Right renal pelvis (tissue), 4 donors: ENCODE data around the gene XKR3. TPM values are rescaled to one million over a fixed set of nuclear protein-coding genes. Genes with fewer than 3 reads are reported as not detected.
"Not testable (repeated sequence)": the region's sequence is repeated elsewhere in the genome, so short reads cannot be mapped to it uniquely, and the experiment has no call there.

Experiments
- DNase-seq, 4 donors: peaks; one replicate each; pipeline ENCODE4 v3.0.0-alpha.2; 2013; ENCODE audit warnings: low read depth in 4 of 4, low spot score in 3 of 4, missing footprints in 1 of 4
- polyA plus RNA-seq, 4 donors: library from polyadenylated mRNA; unstranded; fragments of 120-200 nt; gene quantifications; one replicate each; pipeline ENCODE4 v1.2.1, GENCODE V29; 2013; ENCODE audit not compliant: insufficient read length in 4 of 4

Gene XKR3
- polyA plus RNA-seq, 4 donors: not detected

- DNase-seq: no peak
Observed at GRCh38 chr22:16807109-16807508, 18.1 kb downstream of the XKR3 start.

- no peak for DNase-seq
Observed at GRCh38 chr22:16806401-16806800, 18.8 kb downstream of the XKR3 start.

GRCh38 chr22:16804882-16805281 lies 20.3 kb downstream of the XKR3 start:
- no peak for DNase-seq

GRCh38 chr22:16803255-16803917 lies 21.8 kb downstream of the XKR3 start:
- DNase-seq: no peak

- no peak for DNase-seq
Observed at GRCh38 chr22:16801571-16801970, 23.6 kb downstream of the XKR3 start.

- no peak for DNase-seq
Observed at GRCh38 chr22:16801088-16801487, 24.1 kb downstream of the XKR3 start.

GRCh38 chr22:16800358-16800757 lies 24.9 kb downstream of the XKR3 start:
- DNase-seq: no peak

- DNase-seq: not testable (repeated sequence)
Observed at GRCh38 chr22:16795504-16795903, 29.7 kb downstream of the XKR3 start.

GRCh38 chr22:16793831-16794230 lies 31.4 kb downstream of the XKR3 start:
- no peak for DNase-seq

- DNase-seq: no peak
Observed at GRCh38 chr22:16789860-16790493, 35.2 kb downstream of the XKR3 start.

- no peak for DNase-seq
Observed at GRCh38 chr22:16783930-16784354, 41.3 kb downstream of the XKR3 start.

GRCh38 chr22:16783453-16783852 lies 41.8 kb downstream of the XKR3 start:
- DNase-seq: no peak

GRCh38 chr22:16781764-16782329 lies 43.4 kb downstream of the XKR3 start:
- DNase-seq: no peak

- DNase-seq: no peak
Observed at GRCh38 chr22:16781074-16781763, 44.0 kb downstream of the XKR3 start.

GRCh38 chr22:16777284-16777924 lies 47.8 kb downstream of the XKR3 start:
- DNase-seq: no peak

GRCh38 chr22:16776080-16776479 lies 49.1 kb downstream of the XKR3 start:
- no peak for DNase-seq

- DNase-seq: no peak
Observed at GRCh38 chr22:16774911-16775500, 50.2 kb downstream of the XKR3 start.

GRCh38 chr22:16771569-16771968 lies 53.6 kb downstream of the XKR3 start:
- not testable (repeated sequence) for DNase-seq

- not testable (repeated sequence) for DNase-seq
Observed at GRCh38 chr22:16767927-16768326, 57.3 kb downstream of the XKR3 start.

GRCh38 chr22:16762224-16762623 lies 63.0 kb downstream of the XKR3 start:
- DNase-seq: not testable (repeated sequence)

- not testable (repeated sequence) for DNase-seq
Observed at GRCh38 chr22:16760416-16760815, 64.8 kb downstream of the XKR3 start.
